GM19240 (cell line): Measurements from ENCODE around the gene NFYC.

Experiments
- DNase-seq: peaks from one replicate; pipeline ENCODE4 v3.0.0; 2011; ENCODE audit warnings: low spot score; ENCODE audit not compliant: insufficient read length

The NFYC gene

GRCh38 chr1:40796939-40797667 lies 105.6 kb downstream of the NFYC start:
- DNase-seq = no peak

- no peak for DNase-seq
Measured at GRCh38 chr1:40797668-40798010, 106.1 kb downstream of the NFYC start.

- no peak for DNase-seq
Measured at GRCh38 chr1:40798366-40799281, 107.1 kb downstream of the NFYC start.

- no peak for DNase-seq
Measured at GRCh38 chr1:40799351-40799867, 107.9 kb downstream of the NFYC start.

- no peak for DNase-seq
Measured at GRCh38 chr1:40801742-40802077, 110.2 kb downstream of the NFYC start.

GRCh38 chr1:40802078-40802741 lies 110.7 kb downstream of the NFYC start:
- peak; percentile 81 for DNase-seq

- DNase-seq = no peak
Measured at GRCh38 chr1:40802742-40803113, 111.2 kb downstream of the NFYC start.

GRCh38 chr1:40803447-40803846 lies 111.9 kb downstream of the NFYC start:
- no peak for DNase-seq

- DNase-seq = no peak
Measured at GRCh38 chr1:40803902-40804301, 112.4 kb downstream of the NFYC start.

- no peak for DNase-seq
Measured at GRCh38 chr1:40806240-40806639, 114.7 kb downstream of the NFYC start.

GRCh38 chr1:40806731-40807695 lies 115.5 kb downstream of the NFYC start:
- DNase-seq = no peak

- DNase-seq = no peak
Measured at GRCh38 chr1:40808002-40808401, 116.5 kb downstream of the NFYC start.

- DNase-seq = no peak
Measured at GRCh38 chr1:40808444-40808843, 116.9 kb downstream of the NFYC start.

GRCh38 chr1:40808909-40809308 lies 117.4 kb downstream of the NFYC start:
- no peak for DNase-seq

- DNase-seq = no peak
Measured at GRCh38 chr1:40810927-40811326, 119.4 kb downstream of the NFYC start.

- no peak for DNase-seq
Measured at GRCh38 chr1:40815420-40815819, 123.9 kb downstream of the NFYC start.

GRCh38 chr1:40817791-40818263 lies 126.3 kb downstream of the NFYC start:
- DNase-seq = no peak

GRCh38 chr1:40818264-40818961 lies 126.9 kb downstream of the NFYC start:
- peak; percentile 72 for DNase-seq

- no peak for DNase-seq
Measured at GRCh38 chr1:40819101-40819500, 127.6 kb downstream of the NFYC start.

GRCh38 chr1:40820251-40820797 lies 128.8 kb downstream of the NFYC start:
- DNase-seq = no peak
